MM.1S (cell line): Measurements from ENCODE around the gene GARNL3.

Source experiments
- DNase-seq: peaks from one replicate; pipeline ENCODE4 v3.0.0-alpha.2; 2015
- H2AFZ ChIP-seq: fragments of 300-600 bp; sonication (generic); 2 replicates; pipeline ENCODE4 v1.6.0; 2016; ENCODE audit warnings: antibody characterized with exemption, low read length
- H3F3A ChIP-seq: fragments of 300-600 bp; sonication (generic); 2 replicates; pipeline ENCODE4 v1.6.1; 2016; ENCODE audit warnings: mild to moderate bottlenecking, antibody characterized with exemption, low read length, moderate library complexity, mixed read lengths; ENCODE audit not compliant: insufficient read depth
- H3K27ac ChIP-seq: fragments of 300-600 bp; sonication (generic); 2 replicates; pipeline ENCODE4 v1.5.1; 2016; ENCODE audit warnings: mild to moderate bottlenecking, low read length
- H3K27me3 ChIP-seq: fragments of 300-600 bp; sonication (generic); replicated peaks from 2 replicates; pipeline ENCODE4 v1.6.0; 2016; ENCODE audit warnings: low read length; ENCODE audit not compliant: insufficient read depth
- H3K36me3 ChIP-seq: fragments of 300-600 bp; sonication (generic); replicated peaks from 2 replicates; pipeline ENCODE4 v1.6.1; 2016; ENCODE audit warnings: mild to moderate bottlenecking, low read length, mixed read lengths; ENCODE audit not compliant: insufficient read depth
- H3K4me1 ChIP-seq: fragments of 300-600 bp; sonication (generic); 2 replicates; pipeline ENCODE4 v1.6.1; 2016; ENCODE audit warnings: low read length, mixed read lengths
- H3K4me2 ChIP-seq: fragments of 300-600 bp; sonication (generic); 2 replicates; pipeline ENCODE4 v1.6.0; 2016; ENCODE audit warnings: low read depth, low read length
- H3K4me3 ChIP-seq: fragments of 300-600 bp; sonication (generic); 2 replicates; pipeline ENCODE4 v1.5.1; 2016; ENCODE audit warnings: low read length, mixed read lengths
- H3K79me2 ChIP-seq: fragments of 300-600 bp; sonication (generic); 2 replicates; pipeline ENCODE4 v1.6.1; 2016; ENCODE audit warnings: mixed run types, low read length, mixed read lengths
- H3K9ac ChIP-seq: fragments of 300-600 bp; sonication (generic); 2 replicates; pipeline ENCODE4 v1.6.1; 2016; ENCODE audit warnings: low read length, mixed read lengths
- H3K9me2 ChIP-seq: fragments of 300-600 bp; sonication (generic); replicated peaks from 2 replicates; pipeline ENCODE4 v1.6.1; 2016; ENCODE audit warnings: mild to moderate bottlenecking, low read length, mixed read lengths; ENCODE audit not compliant: insufficient read depth
- H3K9me3 ChIP-seq: fragments of 300-600 bp; sonication (generic); replicated peaks from 2 replicates; pipeline ENCODE4 v1.6.1; 2016; ENCODE audit warnings: mild to moderate bottlenecking, low read length, mixed read lengths; ENCODE audit not compliant: insufficient read depth
- H4K20me1 ChIP-seq: fragments of 300-600 bp; sonication (generic); 2 replicates; pipeline ENCODE4 v1.6.1; 2016; ENCODE audit warnings: mild to moderate bottlenecking, low read length, moderate library complexity, mixed read lengths; ENCODE audit not compliant: insufficient read depth
- CTCF ChIP-seq: fragments of 300-600 bp; sonication (generic); IDR thresholded peaks from 2 replicates; pipeline ENCODE4 v1.5.1; 2016; ENCODE audit warnings: antibody characterized with exemption, low read length, mixed read lengths
- EZH2 ChIP-seq: fragments of 300-600 bp; sonication (generic); optimal IDR thresholded peaks from 2 replicates; pipeline ENCODE3; 2017; ENCODE audit warnings: low read depth, mild to moderate bottlenecking, antibody characterized with exemption, low read length, mixed read lengths
- EZH2phosphoT487 ChIP-seq: fragments of 300-600 bp; sonication (generic); IDR thresholded peaks from 2 replicates; pipeline ENCODE4 v1.6.1; 2018; ENCODE audit warnings: antibody characterized with exemption, low read length

Gene GARNL3

GRCh38 chr9:127336506-127337352, 72.2 kb downstream of the GARNL3 start:
- H3F3A ChIP-seq: no peaks in the 10 kb centered on the region
- no peak overlapping the region for H3K9ac ChIP-seq
- H3K4me2 ChIP-seq: no peak overlapping the region
- no peaks in the 10 kb centered on the region for H3K9me2 ChIP-seq
- no peak overlapping the region for H2AFZ ChIP-seq
- H3K4me3 ChIP-seq: no peak overlapping the region
- H3K79me2 ChIP-seq: no peaks in the 10 kb centered on the region
- no peak for DNase-seq
- H4K20me1 ChIP-seq: no peaks in the 10 kb centered on the region
- no peaks in the 10 kb centered on the region for H3K27me3 ChIP-seq
- no peaks in the 10 kb centered on the region for H3K9me3 ChIP-seq
- no peaks in the 10 kb centered on the region for H3K36me3 ChIP-seq
- no peaks in the 10 kb centered on the region for H3K4me1 ChIP-seq
- no peak overlapping the region for H3K27ac ChIP-seq
- TF ChIP-seq EZH2phosphoT487 (no peak), CTCF (no peak)

GRCh38 chr9:127340721-127341120, 76.1 kb downstream of the GARNL3 start:
- Histone ChIP-seq H2AFZ (no peak overlapping the region), H3K27me3 (no peaks in the 10 kb centered on the region), H3K4me1 (no peaks in the 10 kb centered on the region), H3K9me3 (no peaks in the 10 kb centered on the region), H3K9ac (no peak overlapping the region), H3K4me2 (no peak overlapping the region), H4K20me1 (no peaks in the 10 kb centered on the region), H3K36me3 (no peaks in the 10 kb centered on the region), H3K4me3 (no peak overlapping the region), H3K27ac (no peak overlapping the region), H3F3A (no peaks in the 10 kb centered on the region), H3K9me2 (no peaks in the 10 kb centered on the region), H3K79me2 (no peaks in the 10 kb centered on the region)
- DNase-seq: no peak
- TF ChIP-seq EZH2phosphoT487 (no peak), CTCF (no peak), EZH2 (no peak)

- DNase-seq: no peak
- Histone ChIP-seq H3F3A (no peaks in the 10 kb centered on the region), H4K20me1 (no peaks in the 10 kb centered on the region), H3K4me3 (no peak overlapping the region), H3K4me2 (no peak overlapping the region), H3K9me2 (no peaks in the 10 kb centered on the region), H2AFZ (no peak overlapping the region), H3K27ac (no peak overlapping the region), H3K27me3 (no peaks in the 10 kb centered on the region), H3K79me2 (no peaks in the 10 kb centered on the region), H3K4me1 (no peaks in the 10 kb centered on the region), H3K9ac (no peak overlapping the region), H3K9me3 (no peaks in the 10 kb centered on the region), H3K36me3 (no peaks in the 10 kb centered on the region)
- TF ChIP-seq EZH2phosphoT487 (no peak), EZH2 (no peak), CTCF (no peak)
Observed at GRCh38 chr9:127341152-127341551, 76.6 kb downstream of the GARNL3 start.
